Skin epidermis (tissue), 12 donors: ENCODE data around the gene TMEFF2.
"Not testable (repeated sequence)": the region's sequence is repeated elsewhere in the genome, so short reads cannot be mapped to it uniquely, and the experiment has no call there.

Experiments
- H3K27ac ChIP-seq, 21 experiments: fragments of 200-600 bp; sonication (generic) in 11 of 21; one replicate each; pipeline ENCODE4 v1.5.0; 2020; ENCODE audit warnings: mild to moderate bottlenecking in 3 of 21, inconsistent platforms in 2 of 21, moderate library complexity in 2 of 21
- H3K4me3 ChIP-seq, 7 experiments: fragments of 200-600 bp; sonication (generic) in 2 of 7; one replicate each; pipeline ENCODE4 v1.5.0; 2020; ENCODE audit warnings: inconsistent platforms in 2 of 7, mild to moderate bottlenecking in 2 of 7, moderate library complexity in 1 of 7

The TMEFF2 gene

GRCh38 chr2:191922736-191923651, 271.7 kb downstream of the TMEFF2 start:
- Histone ChIP-seq H3K4me3 (no peak overlapping the region), H3K27ac (no peak overlapping the region)

GRCh38 chr2:191921650-191922049, 273.1 kb downstream of the TMEFF2 start:
- not testable (repeated sequence) for H3K27ac ChIP-seq, H3K4me3 ChIP-seq

GRCh38 chr2:191920502-191920901, 274.2 kb downstream of the TMEFF2 start:
- H3K27ac ChIP-seq = no peak overlapping the region
- no peak overlapping the region for H3K4me3 ChIP-seq

- H3K27ac ChIP-seq = no peak overlapping the region
- no peak overlapping the region for H3K4me3 ChIP-seq
Measured at GRCh38 chr2:191917967-191918651, 276.6 kb downstream of the TMEFF2 start.

- H3K27ac ChIP-seq = no peak overlapping the region
- H3K4me3 ChIP-seq = no peak overlapping the region
Measured at GRCh38 chr2:191917430-191917881, 277.3 kb downstream of the TMEFF2 start.

GRCh38 chr2:191916826-191917225, 277.9 kb downstream of the TMEFF2 start:
- H3K4me3 ChIP-seq = no peak overlapping the region
- no peak overlapping the region for H3K27ac ChIP-seq

GRCh38 chr2:191915750-191916149, 279.0 kb downstream of the TMEFF2 start:
- no peak overlapping the region for H3K4me3 ChIP-seq
- no peak overlapping the region for H3K27ac ChIP-seq

GRCh38 chr2:191913796-191914195, 280.9 kb downstream of the TMEFF2 start:
- no peak overlapping the region for H3K27ac ChIP-seq
- no peak overlapping the region for H3K4me3 ChIP-seq

GRCh38 chr2:191912764-191913163, 282.0 kb downstream of the TMEFF2 start:
- Histone ChIP-seq H3K27ac (no peak overlapping the region), H3K4me3 (no peak overlapping the region)

GRCh38 chr2:191910518-191910917, 284.2 kb downstream of the TMEFF2 start:
- Histone ChIP-seq H3K27ac (no peak overlapping the region), H3K4me3 (no peak overlapping the region)

GRCh38 chr2:191908874-191909273, 285.9 kb downstream of the TMEFF2 start:
- Histone ChIP-seq H3K4me3 (no peak overlapping the region), H3K27ac (no peak overlapping the region)

GRCh38 chr2:191907545-191907944, 287.2 kb downstream of the TMEFF2 start:
- Histone ChIP-seq H3K27ac (no peak overlapping the region), H3K4me3 (no peak overlapping the region)

GRCh38 chr2:191907091-191907490, 287.6 kb downstream of the TMEFF2 start:
- Histone ChIP-seq H3K27ac (no peak overlapping the region), H3K4me3 (no peak overlapping the region)

- H3K27ac ChIP-seq = no peak overlapping the region
- no peak overlapping the region for H3K4me3 ChIP-seq
Measured at GRCh38 chr2:191905336-191905735, 289.4 kb downstream of the TMEFF2 start.

- no peak overlapping the region for H3K27ac ChIP-seq
- no peak overlapping the region for H3K4me3 ChIP-seq
Measured at GRCh38 chr2:191901031-191901430, 293.7 kb downstream of the TMEFF2 start.

GRCh38 chr2:191899410-191899809, 295.3 kb downstream of the TMEFF2 start:
- H3K27ac ChIP-seq = peak overlapping the region in 1 of 21 experiments; percentile 51

More at GRCh38 chr2:191899410-191899809, 295.3 kb downstream of the TMEFF2 start:
- H3K4me3 ChIP-seq = no peak overlapping the region
